K562 (cell line): ENCODE measurements around the gene RNF43. TPM values are rescaled to one million over a fixed set of nuclear protein-coding genes. Genes with fewer than 3 reads are reported as not detected.

Source experiments
- ATAC-seq: fragments of 200-7000 bp; cut with Tn5 transposase; 3 replicates; pipeline ENCODE4 v1.9.1; 2020; ENCODE audit warnings: moderate library complexity
- BruUV-seq: library from RNA; stranded (reverse); fragments of 400-500 nt; replicated peaks from 2 replicates; lab custom pipeline; 2021; lab: Mats Ljungman, UMichigan
- CTCF ChIA-PET: fragments of 300-600 bp; formaldehyde crosslinking; extraction: SDS; loops from one replicate; lab custom pipeline; 2021; ENCODE audit warnings: low intra/inter-chr PET ratio; lab: Yijun Ruan, JAX
- POLR2A ChIA-PET: fragments of 300-600, 350-650 bp; sonication (Branson Sonifier 250); formaldehyde crosslinking; extraction: SDS; loops from one replicate; lab custom pipeline; 2021; ENCODE audit warnings: antibody characterized with exemption, inconsistent platforms; lab: Yijun Ruan, JAX
- DNase-seq, 4 experiments: peaks; one replicate each; pipeline versions ENCODE4 v3.0.0 to v3.0.0-alpha.2; 2011 to 2018; ENCODE audit warnings: low spot score in 3 of 4, mixed read lengths in 3 of 4; ENCODE audit errors: extremely low read depth in 1 of 4
- FAIRE-seq: peaks from 2 replicates; lab custom pipeline; 2011; peaks lifted over from hg19 to GRCh38; lab: Jason Lieb, UNC
- H2AFZ ChIP-seq: 2 replicates; pipeline ENCODE4 v1.6.0; 2011; ENCODE audit warnings: low read depth, low read length, control low read depth, inconsistent platforms
- H3K27ac ChIP-seq: fragments of 200-600 bp; 3 replicates; pipeline ENCODE4 v1.8.0; 2011; ENCODE audit warnings: low read depth, mild to moderate bottlenecking, control low read depth, inconsistent platforms, low read length, moderate library complexity, mixed read lengths; ENCODE audit errors: extremely low read depth
- H3K27me3 ChIP-seq, 2 experiments: fragments of 300-600 bp in 1 of 2; 2 replicates in 1 of 2; 3 replicates in 1 of 2; pipeline versions ENCODE4 v1.6.0 to v1.8.0; 2011; ENCODE audit warnings: inconsistent platforms in 2 of 2, low read length in 2 of 2, mild to moderate bottlenecking in 1 of 2, mixed read lengths in 1 of 2, moderate library complexity in 1 of 2; ENCODE audit not compliant: control insufficient read depth in 2 of 2, insufficient read depth in 2 of 2
- H3K36me3 ChIP-seq: fragments of 300-600 bp; 3 replicates; pipeline ENCODE4 v1.8.0; 2011; ENCODE audit warnings: mild to moderate bottlenecking, low read length, inconsistent platforms; ENCODE audit not compliant: control insufficient read depth, insufficient read depth
- H3K4me1 ChIP-seq, 2 experiments: fragments of 200-600 bp in 1 of 2; replicated peaks in 1 of 2; 2 replicates in 1 of 2; 3 replicates in 1 of 2; pipeline versions ENCODE4 v1.5.1 to v1.8.0; 2011; ENCODE audit warnings: inconsistent platforms in 2 of 2, low read length in 2 of 2, mild to moderate bottlenecking in 1 of 2, mixed read lengths in 1 of 2, moderate library complexity in 1 of 2; ENCODE audit not compliant: control insufficient read depth in 2 of 2, insufficient read depth in 2 of 2
- H3K4me2 ChIP-seq: 2 replicates; pipeline ENCODE4 v1.6.1; 2011; ENCODE audit warnings: low read length, control low read depth, inconsistent platforms, mixed read lengths; ENCODE audit not compliant: insufficient read depth
- H3K4me3 ChIP-seq: fragments of 200-600 bp; sonication (generic), shearing (Covaris generic); 2 replicates; pipeline ENCODE4 v1.5.1; 2016; ENCODE audit warnings: control low read depth, inconsistent platforms
- H3K79me2 ChIP-seq: fragments of 200-600 bp; 3 replicates; pipeline ENCODE4 v1.8.0; 2011; ENCODE audit warnings: low read length, inconsistent platforms; ENCODE audit not compliant: control insufficient read depth, insufficient read depth
- H3K9ac ChIP-seq, 2 experiments: 2 replicates each; pipeline versions ENCODE4 v1.6.0 to v1.6.1; 2011; ENCODE audit warnings: low read depth in 2 of 2, low read length in 2 of 2, control low read depth in 1 of 2, inconsistent platforms in 1 of 2, mild to moderate bottlenecking in 1 of 2, mixed read lengths in 1 of 2; ENCODE audit not compliant: insufficient read depth in 1 of 2
- H3K9me1 ChIP-seq: one replicate; pipeline ENCODE4 v1.6.0; 2011; ENCODE audit warnings: inconsistent platforms, mild to moderate bottlenecking, low read length, moderate library complexity; ENCODE audit not compliant: control insufficient read depth, insufficient read depth
- H3K9me3 ChIP-seq: replicated peaks from 2 replicates; pipeline ENCODE4 v1.5.1; 2011; ENCODE audit warnings: low read depth, low read length, inconsistent platforms; ENCODE audit not compliant: control insufficient read depth, insufficient read depth
- H4K20me1 ChIP-seq: replicated peaks from 2 replicates; pipeline ENCODE4 v1.6.1; 2011; ENCODE audit warnings: low read length, inconsistent platforms, mixed read lengths; ENCODE audit not compliant: control insufficient read depth, insufficient read depth
- BHLHE40 ChIP-seq: IDR thresholded peaks from 2 replicates; pipeline ENCODE4 v1.6.1; 2011; ENCODE audit warnings: low read length, improper control_type of control experiment
- CBFB ChIP-seq: sonication (generic); formaldehyde crosslinking; IDR thresholded peaks from 2 replicates; pipeline ENCODE4 v1.4.0; 2020; ENCODE audit warnings: mild to moderate bottlenecking, missing genetic modification reagents
- GMEB1 ChIP-seq: fragments of 250-450 bp; sonication (Bioruptor Pico); IDR thresholded peaks from 2 replicates; pipeline ENCODE4 v1.4.0; 2020; ENCODE audit warnings: mild to moderate bottlenecking
- MYNN ChIP-seq, 2 experiments: sonication (generic); formaldehyde crosslinking in 1 of 2; IDR thresholded peaks; 2 replicates each; pipeline versions ENCODE4 v1.5.0 to v1.6.1; 2016 to 2020; ENCODE audit warnings: antibody characterized with exemption in 1 of 2, missing genetic modification reagents in 1 of 2
- ZNF518B ChIP-seq: fragments of 250-450 bp; sonication (Bioruptor Pico); IDR thresholded peaks from 2 replicates; pipeline ENCODE4 v1.5.0; 2021; ENCODE audit warnings: mild to moderate bottlenecking, moderate library complexity
- WGBS: fragments of 100-300 bp; shearing (Covaris generic); methylation state at CpG from one replicate; pipeline ENCODE4 v1.1.6; 2016; ENCODE audit warnings: low coverage, mixed read lengths; ENCODE audit not compliant: insufficient coverage; ENCODE audit errors: missing lambda C conversion rate; 5-methylcytosine and 5-hydroxymethylcytosine counted together
- in situ Hi-C: fragments of 300-500 bp; cut with MboI; formaldehyde crosslinking; loops from 4 replicates; pipeline ENCODE4 v1.15.0; 2018; ENCODE audit warnings: inconsistent platforms, mixed read lengths
- intact Hi-C: fragments of 100-400 bp; cut with micrococcal nuclease; formaldehyde crosslinking; loops from 2 replicates; pipeline ENCODE4 v1.14.2; 2022
- polyA plus RNA-seq, 8 experiments: library from polyadenylated mRNA; depleted of rRNA in 4 of 8; stranded (reverse) in 5 of 8; unstranded in 3 of 8; fragments of >200 nt; fragmentation: Nextera tagmentation in 2 of 8; fragmentation: Illumina TruSeq in 1 of 8; extraction: Ambion mirVana in 2 of 8; extraction: Trizol in 1 of 8; gene quantifications; 2 replicates each; pipeline versions ENCODE4 v1.2.1 to v1.2.3, GENCODE V29; 2011 to 2014; ENCODE audit warnings: inconsistent platforms in 1 of 8, missing spikeins in 1 of 8
- total RNA-seq, 7 experiments: library from RNA; depleted of rRNA in 6 of 7; stranded (reverse); fragments of >200 nt in 6 of 7; fragmentation: Illumina TruSeq in 2 of 7; extraction: Trizol in 2 of 7; gene quantifications; 2 replicates each; pipeline versions ENCODE4 v1.2.1 to v1.2.3, GENCODE V29; 2011 to 2021; ENCODE audit warnings: low replicate concordance in 1 of 7
- TF ChIP-seq, protein P1 (sequence below), 2 experiments: fragments of 450-650 bp; formaldehyde crosslinking in 1 of 2; IDR thresholded peaks; 2 replicates each; pipeline versions ENCODE4 v1.4.0 to v1.6.1; 2014 to 2020; ENCODE audit warnings: mild to moderate bottlenecking in 2 of 2, borderline replicate concordance in 1 of 2, low read depth in 1 of 2

The RNF43 gene
- total and polyA plus RNA-seq, 9 of the 15 experiments (the other 6 are each of a cell fraction or from before 2014, with no cell fraction given) = 0.29 to 2.7 (median 1.4) TPM

DNA sequence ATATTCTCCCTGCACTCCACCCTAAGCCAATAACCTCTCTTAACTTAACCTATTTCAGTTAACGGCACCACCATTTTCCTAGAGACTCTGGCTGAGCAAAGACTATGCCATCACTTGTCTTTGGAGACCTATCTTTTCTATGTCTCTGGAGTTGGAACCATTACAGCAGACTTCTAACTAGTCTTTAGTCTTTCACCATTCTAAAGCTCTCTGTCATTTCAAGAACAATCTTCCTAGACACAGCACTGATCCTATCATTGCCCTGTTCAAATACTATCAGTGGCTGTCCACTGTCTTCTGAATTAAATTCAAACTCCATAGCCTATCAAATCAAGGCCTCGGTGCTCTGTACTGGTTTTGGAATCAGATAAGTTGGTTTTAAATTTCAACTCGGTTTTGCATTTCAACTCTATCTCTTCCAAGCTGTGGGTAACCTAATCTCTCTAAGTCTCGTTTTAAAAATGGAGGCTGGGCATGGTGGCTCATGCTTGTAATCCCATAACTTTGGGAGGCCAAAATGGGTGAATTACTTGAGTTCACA is 31.9 kb downstream of the RNF43 start:
- intact Hi-C loops = no loop called here
- CTCF ChIA-PET = no interaction called here
- no TSS peak for BruUV-seq
- Histone ChIP-seq H3K27me3 (no peaks in the 10 kb centered on the region), H3K9me3 (no peaks in the 10 kb centered on the region; the same call in 1 of the 2 replicates), H3K27ac (no peak overlapping the region; the same call in 2 of the 3 replicates), H3K9ac (no peak overlapping the region), H3K4me3 (no peak overlapping the region), H3K4me2 (no peak overlapping the region), H4K20me1 (no peaks in the 10 kb centered on the region), H3K9me1 (no peaks in the 10 kb centered on the region), H2AFZ (peak overlapping the region; percentile 7; the same call in 1 of the 2 replicates), H3K79me2 (no peaks in the 10 kb centered on the region), H3K36me3 (no peaks in the 10 kb centered on the region), H3K4me1 (peaks cover 15 to 40% of the 10 kb centered on the region in 2 experiments)
- POLR2A ChIA-PET = interaction anchor here (1.2 to 1.5 kb wide), 3 partner anchors 18 to 53 kb away, joined by 3 to 4 read pairs (median 3); no protein-coding TSS in a partner anchor
- ATAC-seq (no peak; the same call in 2 of the 3 replicates), FAIRE-seq (peak; percentile 23), DNase-seq (no peak)
- in situ Hi-C loops = no loop called here
- 10% methylated on average over 4 of the region's 4 CpGs for WGBS
- TF ChIP-seq ZNF518B (CRISPR knock-in tag) = no peak
- no peak for TF ChIP-seq MYNN (IDR thresholded peaks at IDR 0.05)
- no peak for TF ChIP-seq MYNN (CRISPR knock-in tag; IDR thresholded peaks at IDR 0.05)
- TF ChIP-seq, protein P1, sequence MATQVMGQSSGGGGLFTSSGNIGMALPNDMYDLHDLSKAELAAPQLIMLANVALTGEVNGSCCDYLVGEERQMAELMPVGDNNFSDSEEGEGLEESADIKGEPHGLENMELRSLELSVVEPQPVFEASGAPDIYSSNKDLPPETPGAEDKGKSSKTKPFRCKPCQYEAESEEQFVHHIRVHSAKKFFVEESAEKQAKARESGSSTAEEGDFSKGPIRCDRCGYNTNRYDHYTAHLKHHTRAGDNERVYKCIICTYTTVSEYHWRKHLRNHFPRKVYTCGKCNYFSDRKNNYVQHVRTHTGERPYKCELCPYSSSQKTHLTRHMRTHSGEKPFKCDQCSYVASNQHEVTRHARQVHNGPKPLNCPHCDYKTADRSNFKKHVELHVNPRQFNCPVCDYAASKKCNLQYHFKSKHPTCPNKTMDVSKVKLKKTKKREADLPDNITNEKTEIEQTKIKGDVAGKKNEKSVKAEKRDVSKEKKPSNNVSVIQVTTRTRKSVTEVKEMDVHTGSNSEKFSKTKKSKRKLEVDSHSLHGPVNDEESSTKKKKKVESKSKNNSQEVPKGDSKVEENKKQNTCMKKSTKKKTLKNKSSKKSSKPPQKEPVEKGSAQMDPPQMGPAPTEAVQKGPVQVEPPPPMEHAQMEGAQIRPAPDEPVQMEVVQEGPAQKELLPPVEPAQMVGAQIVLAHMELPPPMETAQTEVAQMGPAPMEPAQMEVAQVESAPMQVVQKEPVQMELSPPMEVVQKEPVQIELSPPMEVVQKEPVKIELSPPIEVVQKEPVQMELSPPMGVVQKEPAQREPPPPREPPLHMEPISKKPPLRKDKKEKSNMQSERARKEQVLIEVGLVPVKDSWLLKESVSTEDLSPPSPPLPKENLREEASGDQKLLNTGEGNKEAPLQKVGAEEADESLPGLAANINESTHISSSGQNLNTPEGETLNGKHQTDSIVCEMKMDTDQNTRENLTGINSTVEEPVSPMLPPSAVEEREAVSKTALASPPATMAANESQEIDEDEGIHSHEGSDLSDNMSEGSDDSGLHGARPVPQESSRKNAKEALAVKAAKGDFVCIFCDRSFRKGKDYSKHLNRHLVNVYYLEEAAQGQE (IDR thresholded peaks at IDR 0.05; ENCODE audit: borderline replicate concordance) = no peak
- TF ChIP-seq, protein P1 (CRISPR knock-in tag; IDR thresholded peaks at IDR 0.05; ENCODE audit: low read depth) = no peak
- TF ChIP-seq BHLHE40 = no peak
- TF ChIP-seq GMEB1 = no peak
- TF ChIP-seq CBFB (CRISPR knock-in tag) = no peak
